RWPE1 (cell line): ENCODE results near the gene KLHL24.
"Not testable (repeated sequence)": the region's sequence is repeated elsewhere in the genome, so short reads cannot be mapped to it uniquely, and the experiment has no call there.

Experiments used
- CTCF ChIA-PET: fragments of 350-600 bp; sonication (Branson Sonifier 250); formaldehyde crosslinking; extraction: SDS; loops from one replicate; lab custom pipeline; 2021; lab: Yijun Ruan, JAX
- POLR2A ChIA-PET: fragments of 400-600 bp; formaldehyde crosslinking; extraction: SDS; loops from one replicate; lab custom pipeline; 2020; ENCODE audit warnings: antibody characterized with exemption; ENCODE audit not compliant: low non-redundant PET; lab: Yijun Ruan, JAX
- DNase-seq: peaks from one replicate; pipeline ENCODE4 v3.0.0; 2012; ENCODE audit warnings: low spot score
- H3K27ac ChIP-seq: fragments of 450-650 bp; 2 replicates; pipeline ENCODE4 v1.5.1; 2017
- CTCF ChIP-seq: fragments of 450-650 bp; conservative IDR thresholded peaks from 2 replicates; pipeline ENCODE4 v1.5.1; 2017; ENCODE audit warnings: low read depth, mild to moderate bottlenecking

Gene KLHL24

GRCh38 chr3:183634707-183635106 lies 716 bp upstream of the KLHL24 start:
- H3K27ac ChIP-seq, result peak overlapping the region; percentile 92
- CTCF ChIA-PET, result interaction anchor here (1.0 kb wide), 1 partner anchor 165 kb away, joined by 3 read pairs; no protein-coding TSS in a partner anchor
- DNase-seq, result no peak

GRCh38 chr3:183635107-183635430 lies 354 bp upstream of the KLHL24 start:
- DNase-seq, result no peak
- ChIA-PET POLR2A (no interaction called here), CTCF (interaction anchor here (1.0 kb wide), 1 partner anchor 166 kb away, joined by 3 read pairs; no protein-coding TSS in a partner anchor)
- no peak for TF ChIP-seq CTCF
- H3K27ac ChIP-seq, result peak overlapping the region; percentile 92

More at GRCh38 chr3:183634707-183635106, 716 bp upstream of the KLHL24 start:
- POLR2A ChIA-PET, result no interaction called here
- no peak for TF ChIP-seq CTCF

GRCh38 chr3:183636221-183637105 lies 1.0 kb downstream of the KLHL24 start:
- POLR2A ChIA-PET, result interaction anchor here (0.5 to 0.9 kb wide), 2 partner anchors 18 to 1000 kb away, joined by 3 to 4 read pairs; no protein-coding TSS in a partner anchor
- peak overlapping the region; percentile 92 for H3K27ac ChIP-seq
- TF ChIP-seq CTCF, result no peak
- DNase-seq, result peak; percentile 87
- CTCF ChIA-PET, result interaction anchor here (0.7 kb wide), 1 partner anchor 168 kb away, joined by 3 read pairs; no protein-coding TSS in a partner anchor

GRCh38 chr3:183637106-183637486 lies 1.7 kb downstream of the KLHL24 start:
- no peak for TF ChIP-seq CTCF
- DNase-seq, result no peak
- ChIA-PET CTCF (no interaction called here), POLR2A (interaction anchor here (0.9 kb wide), 1 partner anchor 18 kb away, joined by 4 read pairs; no protein-coding TSS in a partner anchor)
- H3K27ac ChIP-seq, result peak overlapping the region; percentile 92

- CTCF ChIA-PET, DNase-seq, POLR2A ChIA-PET: not testable (repeated sequence)
- peak overlapping the region; percentile 41 for H3K27ac ChIP-seq
Measured at GRCh38 chr3:183637633-183638032, 2.2 kb downstream of the KLHL24 start.

GRCh38 chr3:183638101-183638852 lies 2.9 kb downstream of the KLHL24 start:
- peak overlapping the region; percentile 42; the same call in 1 of the 2 replicates for H3K27ac ChIP-seq
- no peak for TF ChIP-seq CTCF
- DNase-seq, result no peak
- POLR2A ChIA-PET, result no interaction called here
- CTCF ChIA-PET, result interaction anchor here (0.6 kb wide), 1 partner anchor 427 kb away, joined by 3 read pairs; no protein-coding TSS in a partner anchor

- DNase-seq, H3K27ac ChIP-seq, POLR2A ChIA-PET, CTCF ChIA-PET: not testable (repeated sequence)
Measured at GRCh38 chr3:183640635-183641034, 5.2 kb downstream of the KLHL24 start.
